T-helper 1 cell treated with Interleukin-12 subunit alpha and Interleukin-12 subunit beta and Interleukin-4 antibody, amounts not matched to agents 30 μg/mL and 1 μg/mL, for 36 hours (primary cell): ENCODE measurements around the gene ZNF214.
"Not testable (repeated sequence)": the region's sequence is repeated elsewhere in the genome, so short reads cannot be mapped to it uniquely, and the experiment has no call there.

Experiments
- H3K27ac Mint-ChIP-seq: one replicate; pipeline ENCODE4 v1.8.0; 2021; ENCODE audit warnings: mild to moderate bottlenecking, mixed read lengths
- H3K27me3 Mint-ChIP-seq: one replicate; pipeline ENCODE4 v1.8.0; 2021; ENCODE audit warnings: low read depth, mixed read lengths
- H3K36me3 Mint-ChIP-seq: one replicate; pipeline ENCODE4 v1.8.0; 2021; ENCODE audit warnings: low read depth, mixed read lengths
- H3K4me1 Mint-ChIP-seq: one replicate; pipeline ENCODE4 v1.8.0; 2021; ENCODE audit warnings: low read depth, mixed read lengths
- H3K4me3 Mint-ChIP-seq: one replicate; pipeline ENCODE4 v1.8.0; 2021; ENCODE audit warnings: mild to moderate bottlenecking, moderate library complexity, mixed read lengths
- H3K9me3 Mint-ChIP-seq: one replicate; pipeline ENCODE4 v1.8.0; 2021; ENCODE audit warnings: mixed read lengths

Gene ZNF214

DNA sequence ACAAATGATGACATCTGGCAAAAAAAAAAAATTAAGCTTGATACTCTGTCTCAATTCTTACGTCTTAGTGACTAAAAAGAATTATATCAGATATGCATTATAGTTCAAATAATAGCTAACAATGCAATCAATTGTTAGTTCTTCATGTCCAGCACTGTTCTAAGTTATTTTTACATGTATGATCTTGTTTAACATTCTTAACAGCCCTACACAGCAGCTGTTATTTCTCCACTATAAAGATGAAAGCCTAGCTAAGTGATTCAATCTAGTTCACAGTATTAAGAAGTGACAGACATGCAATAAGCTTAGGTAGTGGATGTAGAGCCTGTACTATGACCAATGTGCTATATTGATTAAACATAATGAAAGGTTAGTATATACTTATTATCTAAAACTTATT is 4.1 kb downstream of the ZNF214 start:
- peaks cover 3% of the 10 kb centered on the region for H3K4me1 Mint-ChIP-seq
- no peaks in the 10 kb centered on the region for H3K9me3 Mint-ChIP-seq
- peaks cover 24% of the 10 kb centered on the region for H3K27me3 Mint-ChIP-seq
- no peak overlapping the region for H3K27ac Mint-ChIP-seq
- no peak overlapping the region for H3K4me3 Mint-ChIP-seq
- H3K36me3 Mint-ChIP-seq: no peaks in the 10 kb centered on the region

DNA sequence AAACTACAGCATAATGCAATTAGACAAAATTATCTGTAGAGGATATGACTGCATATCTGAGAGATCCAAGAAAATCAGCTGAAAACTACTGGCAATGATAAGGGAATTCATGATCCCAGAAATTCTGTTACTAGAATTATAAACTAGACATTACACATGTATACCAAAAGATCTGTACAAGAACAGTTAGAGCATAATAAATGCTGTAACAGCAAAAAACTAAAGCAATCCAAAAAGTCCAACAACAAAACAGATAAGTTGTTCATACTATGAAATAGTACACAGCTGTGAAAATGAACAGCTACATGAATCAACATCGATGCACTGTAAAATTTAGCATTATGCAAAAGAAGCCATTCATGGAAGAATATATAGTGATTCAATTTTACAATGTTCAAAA is 6.0 kb downstream of the ZNF214 start:
- no peaks in the 10 kb centered on the region for H3K4me1 Mint-ChIP-seq
- H3K9me3 Mint-ChIP-seq: no peaks in the 10 kb centered on the region
- no peak overlapping the region for H3K27ac Mint-ChIP-seq
- peaks cover 9% of the 10 kb centered on the region for H3K27me3 Mint-ChIP-seq
- H3K36me3 Mint-ChIP-seq: no peaks in the 10 kb centered on the region
- H3K4me3 Mint-ChIP-seq: no peak overlapping the region

DNA sequence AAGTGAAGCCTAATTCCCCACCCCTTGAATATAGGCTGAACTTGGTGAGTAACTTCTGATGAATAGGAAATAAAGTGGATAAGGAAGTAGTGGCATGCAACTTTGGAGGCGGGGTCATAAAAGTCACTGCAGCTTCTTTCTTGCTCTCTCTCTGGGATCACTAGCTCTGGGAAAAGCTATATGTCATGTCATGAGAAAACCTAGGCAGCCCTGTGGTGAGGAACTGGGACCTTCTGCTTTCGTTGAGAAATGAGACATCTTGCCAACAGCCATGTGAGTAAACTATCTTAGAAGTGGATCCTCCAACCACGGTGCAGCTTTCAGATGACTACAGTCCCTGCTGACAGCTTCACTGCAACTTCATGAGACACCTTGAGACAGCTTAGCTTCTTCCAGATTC is 15.7 kb downstream of the ZNF214 start:
- H3K9me3 Mint-ChIP-seq: no peaks in the 10 kb centered on the region
- no peak overlapping the region for H3K27ac Mint-ChIP-seq
- peaks cover 4% of the 10 kb centered on the region for H3K27me3 Mint-ChIP-seq
- H3K4me3 Mint-ChIP-seq: no peak overlapping the region
- no peaks in the 10 kb centered on the region for H3K36me3 Mint-ChIP-seq
- no peaks in the 10 kb centered on the region for H3K4me1 Mint-ChIP-seq

DNA sequence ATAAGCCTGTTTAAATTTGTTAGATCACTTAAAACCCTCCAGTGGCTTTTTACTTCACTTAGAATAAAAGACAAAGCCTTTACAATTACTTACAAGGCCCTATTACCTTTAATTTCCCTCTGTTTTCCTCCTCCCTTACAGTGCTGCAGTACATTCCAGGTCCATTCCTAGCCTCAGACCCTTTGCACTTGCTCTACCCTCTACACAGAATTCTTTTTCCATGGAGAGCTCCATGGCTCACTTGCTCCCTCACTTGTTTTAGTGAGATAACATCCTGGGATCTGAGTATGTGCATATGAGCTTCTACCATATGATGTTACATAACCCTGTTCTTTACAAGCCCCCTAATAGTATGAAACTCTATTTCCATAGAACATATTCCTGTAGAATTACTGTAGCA is 24.4 kb downstream of the ZNF214 start:
- Mint-ChIP-seq H3K27ac (no peak overlapping the region), H3K9me3 (no peaks in the 10 kb centered on the region), H3K4me1 (no peaks in the 10 kb centered on the region), H3K4me3 (no peak overlapping the region), H3K36me3 (no peaks in the 10 kb centered on the region), H3K27me3 (no peaks in the 10 kb centered on the region)

DNA sequence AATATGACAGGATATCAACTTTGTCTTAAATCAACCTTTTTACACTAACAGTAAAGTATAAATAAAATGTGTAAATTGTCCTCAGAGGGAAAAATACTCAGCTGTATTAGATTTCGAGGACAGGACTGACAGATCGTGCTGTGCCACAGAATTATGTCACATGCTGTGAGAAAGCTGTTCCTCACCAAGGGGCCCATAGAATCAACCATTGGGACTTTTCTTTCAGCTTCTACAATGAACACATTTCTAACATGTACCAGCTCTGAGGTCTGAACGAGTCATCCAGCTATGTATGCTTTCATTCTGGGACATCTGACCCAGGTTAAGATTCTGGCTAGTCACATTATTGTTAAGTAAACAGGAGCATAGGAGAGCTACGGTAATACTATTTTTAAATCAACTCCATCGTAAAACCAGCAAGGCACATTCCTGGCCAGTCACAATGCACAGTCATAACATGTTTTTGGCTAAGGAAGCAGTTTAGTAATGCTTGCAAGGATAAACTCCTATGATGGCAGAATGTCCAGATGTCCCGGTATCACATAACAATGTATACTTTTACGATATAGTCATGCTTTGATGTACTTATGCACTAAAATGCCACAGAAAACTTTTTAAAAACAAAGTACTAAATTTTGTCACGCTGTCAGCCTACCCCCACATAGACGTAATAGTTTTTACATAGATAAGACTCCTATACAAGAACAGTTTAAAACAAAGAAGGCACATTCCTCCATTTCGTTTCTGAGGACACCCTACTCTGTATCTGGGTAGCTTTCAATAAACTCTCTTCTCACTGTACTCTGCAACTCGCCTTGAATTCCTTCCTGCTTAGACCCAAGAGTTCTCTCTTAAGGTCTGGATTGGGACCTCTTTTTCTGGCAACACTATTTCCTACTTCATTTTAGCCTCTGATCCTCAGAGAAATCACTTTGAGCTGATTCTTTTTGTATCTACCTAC is 27.4 kb downstream of the ZNF214 start:
- no peaks in the 10 kb centered on the region for H3K27me3 Mint-ChIP-seq
- H3K36me3 Mint-ChIP-seq: no peaks in the 10 kb centered on the region
- no peaks in the 10 kb centered on the region for H3K9me3 Mint-ChIP-seq
- no peaks in the 10 kb centered on the region for H3K4me1 Mint-ChIP-seq
- no peak overlapping the region for H3K27ac Mint-ChIP-seq
- no peak overlapping the region for H3K4me3 Mint-ChIP-seq

DNA sequence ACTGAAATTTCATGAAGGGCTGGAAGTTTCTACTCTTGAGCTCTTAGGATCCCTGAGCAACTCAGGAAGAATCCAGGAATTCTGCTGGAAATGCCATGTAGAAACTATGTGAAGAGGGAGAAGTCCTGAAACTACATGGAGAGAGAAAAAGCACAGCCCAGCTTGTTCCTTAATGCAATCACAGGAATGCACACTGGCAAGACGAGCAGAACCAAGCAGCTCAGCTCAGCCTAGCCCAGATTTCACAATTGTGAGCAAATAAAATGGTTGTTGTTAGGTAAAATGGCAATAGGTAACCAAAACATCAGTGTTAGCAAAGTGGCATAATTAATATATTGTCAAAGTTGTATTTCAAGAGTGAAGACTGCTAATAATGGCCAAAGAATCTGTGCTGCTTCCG is 28.1 kb downstream of the ZNF214 start:
- H3K27ac Mint-ChIP-seq: no peak overlapping the region
- H3K27me3 Mint-ChIP-seq: no peaks in the 10 kb centered on the region
- H3K36me3 Mint-ChIP-seq: no peaks in the 10 kb centered on the region
- H3K9me3 Mint-ChIP-seq: no peaks in the 10 kb centered on the region
- H3K4me3 Mint-ChIP-seq: no peak overlapping the region
- no peaks in the 10 kb centered on the region for H3K4me1 Mint-ChIP-seq

DNA sequence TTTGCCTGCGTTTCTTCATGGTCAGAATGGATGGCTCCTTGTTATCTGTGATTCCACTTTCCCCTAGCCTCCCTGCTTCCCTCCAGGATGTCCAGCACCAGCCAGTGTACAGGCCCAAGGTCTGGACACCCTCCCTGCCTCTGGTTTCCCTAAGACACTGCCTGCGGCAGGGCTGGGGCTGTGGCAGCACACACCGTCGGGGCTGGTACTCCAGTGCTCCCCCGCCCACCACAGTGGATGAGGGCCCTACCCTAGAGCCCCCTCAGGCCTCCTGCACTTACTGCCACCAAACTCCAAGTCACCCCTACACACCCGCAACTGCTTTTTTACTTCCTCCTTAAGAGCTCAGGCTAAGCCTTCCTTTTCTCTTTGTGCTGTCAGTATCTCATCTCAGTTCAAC is 28.9 kb downstream of the ZNF214 start:
- no peak overlapping the region for H3K27ac Mint-ChIP-seq
- no peaks in the 10 kb centered on the region for H3K27me3 Mint-ChIP-seq
- no peaks in the 10 kb centered on the region for H3K36me3 Mint-ChIP-seq
- no peak overlapping the region for H3K4me3 Mint-ChIP-seq
- H3K9me3 Mint-ChIP-seq: no peaks in the 10 kb centered on the region
- no peaks in the 10 kb centered on the region for H3K4me1 Mint-ChIP-seq

DNA sequence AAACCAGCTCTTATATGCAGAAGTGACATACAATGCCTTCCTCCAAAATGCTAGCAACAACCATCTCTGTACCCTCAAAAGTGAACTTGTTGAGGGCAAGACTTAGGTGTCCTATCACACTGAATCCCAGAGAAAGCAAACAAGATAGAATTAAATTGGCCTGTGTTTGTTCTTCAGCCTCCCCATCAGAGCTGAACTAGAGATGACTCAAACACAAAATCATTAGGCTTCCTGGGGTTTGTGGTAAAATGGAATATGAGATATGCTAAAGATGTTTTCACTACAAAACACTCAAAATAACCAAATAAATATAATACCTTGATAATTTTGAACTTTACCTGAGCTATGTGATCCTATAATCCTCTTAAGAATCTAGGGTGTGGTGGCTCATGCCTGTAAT is 31.6 kb downstream of the ZNF214 start:
- Mint-ChIP-seq H3K4me3 (no peak overlapping the region), H3K9me3 (no peaks in the 10 kb centered on the region), H3K4me1 (no peaks in the 10 kb centered on the region), H3K27me3 (no peaks in the 10 kb centered on the region), H3K36me3 (no peaks in the 10 kb centered on the region), H3K27ac (no peak overlapping the region)

DNA sequence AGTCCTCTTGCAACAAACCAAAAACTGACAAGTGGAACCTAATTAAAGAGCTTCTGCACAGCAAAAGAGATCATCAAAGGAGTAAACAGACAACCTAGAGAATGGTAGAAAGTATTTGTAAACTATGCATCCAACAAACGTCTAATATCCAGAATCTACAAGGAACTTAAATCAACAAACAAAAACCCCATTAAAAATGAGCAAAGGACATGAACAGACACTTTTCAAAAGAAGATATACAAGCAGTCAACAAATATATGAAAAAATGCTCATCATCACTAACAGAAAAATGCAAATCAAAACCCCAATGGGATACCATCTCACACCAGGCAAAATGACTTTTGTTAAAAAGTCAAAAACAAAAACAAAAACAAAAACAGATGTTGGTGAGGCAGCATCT is 33.7 kb downstream of the ZNF214 start:
- Mint-ChIP-seq H3K4me1 (no peaks in the 10 kb centered on the region), H3K27me3 (no peaks in the 10 kb centered on the region), H3K4me3 (no peak overlapping the region), H3K36me3 (no peaks in the 10 kb centered on the region), H3K9me3 (no peaks in the 10 kb centered on the region), H3K27ac (no peak overlapping the region)

DNA sequence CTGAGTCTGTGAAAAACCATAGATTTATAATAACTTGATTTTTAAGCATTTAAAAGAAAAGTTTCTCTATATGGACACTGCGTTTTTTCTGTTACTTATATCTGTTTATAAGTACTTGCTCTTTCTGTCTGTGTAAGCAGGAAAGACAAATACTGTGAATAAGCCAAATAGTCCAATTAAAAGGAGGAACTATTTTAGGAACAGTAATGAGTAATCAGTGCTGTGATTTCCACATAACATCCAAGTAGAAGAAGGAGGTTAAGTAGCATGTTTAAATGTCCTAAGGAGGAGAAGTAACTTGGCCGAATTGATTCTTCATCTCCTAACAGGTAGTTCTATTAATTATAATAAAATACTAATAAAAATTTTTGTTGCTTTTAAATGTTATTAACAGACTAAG is 40.8 kb downstream of the ZNF214 start:
- Mint-ChIP-seq H3K27me3 (no peaks in the 10 kb centered on the region), H3K4me1 (no peaks in the 10 kb centered on the region), H3K4me3 (no peak overlapping the region), H3K9me3 (no peaks in the 10 kb centered on the region), H3K36me3 (no peaks in the 10 kb centered on the region), H3K27ac (no peak overlapping the region)

DNA sequence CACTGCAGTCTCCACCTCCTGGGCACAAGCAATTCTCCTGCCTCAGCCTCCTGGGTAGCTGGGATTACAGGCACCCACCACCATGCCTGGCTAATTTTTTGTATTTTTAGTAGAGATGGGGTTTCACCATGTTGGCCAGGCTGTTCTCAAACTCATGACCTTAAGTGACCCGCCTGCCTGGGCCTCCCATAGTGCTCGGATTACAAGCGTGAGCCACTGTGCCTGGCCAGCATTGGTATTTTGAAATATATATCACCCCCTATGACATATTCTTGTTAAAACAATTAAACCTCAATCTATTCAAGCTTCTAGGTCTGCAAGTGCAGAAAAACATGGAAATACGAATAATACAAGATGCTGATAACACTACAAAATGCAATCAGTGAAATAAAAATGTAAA is 50.3 kb downstream of the ZNF214 start:
- not testable (repeated sequence) for H3K4me1 Mint-ChIP-seq, H3K4me3 Mint-ChIP-seq, H3K27me3 Mint-ChIP-seq, H3K9me3 Mint-ChIP-seq, H3K27ac Mint-ChIP-seq, H3K36me3 Mint-ChIP-seq

DNA sequence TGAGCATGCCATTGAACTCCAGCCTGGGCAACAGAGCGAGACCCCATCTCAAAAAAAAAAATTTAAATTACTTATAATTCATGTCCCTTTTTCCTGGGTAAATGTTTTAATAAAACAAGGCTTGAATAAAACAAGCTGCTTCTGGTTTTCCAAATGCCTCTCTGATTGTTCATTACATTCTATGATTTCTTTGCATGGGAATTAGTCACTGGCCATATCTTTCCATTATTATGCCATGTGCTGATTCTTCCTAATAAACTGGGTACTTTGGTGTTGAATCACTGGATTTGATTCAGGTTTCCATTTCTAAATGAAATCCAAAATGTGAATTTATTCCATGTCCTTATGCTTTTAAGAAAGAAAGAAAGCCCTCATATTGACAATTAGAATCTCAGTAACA is 51.3 kb downstream of the ZNF214 start:
- H3K4me1 Mint-ChIP-seq: no peaks in the 10 kb centered on the region
- H3K27me3 Mint-ChIP-seq: no peaks in the 10 kb centered on the region
- no peak overlapping the region for H3K27ac Mint-ChIP-seq
- peaks cover 9% of the 10 kb centered on the region for H3K9me3 Mint-ChIP-seq
- no peaks in the 10 kb centered on the region for H3K36me3 Mint-ChIP-seq
- no peak overlapping the region for H3K4me3 Mint-ChIP-seq

DNA sequence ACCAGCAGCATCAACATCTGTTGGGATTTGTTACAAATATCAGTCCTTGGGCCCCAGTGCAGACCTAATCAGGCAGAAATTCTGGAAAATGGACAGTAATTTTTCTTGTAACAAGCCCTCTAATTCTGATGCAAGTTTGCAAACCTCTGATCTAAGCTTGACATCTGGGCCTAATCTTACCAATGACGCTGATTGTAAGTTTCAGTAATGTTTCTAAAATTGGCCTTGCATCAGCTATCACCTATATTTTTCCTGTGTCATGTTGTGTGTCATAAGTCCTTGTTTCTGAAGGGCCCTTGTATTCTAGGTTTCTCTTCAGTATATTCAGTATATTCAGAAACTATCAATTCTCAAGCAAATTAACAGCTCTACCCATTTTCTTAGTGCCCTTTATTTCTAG is 57.5 kb downstream of the ZNF214 start:
- Mint-ChIP-seq H3K36me3 (no peaks in the 10 kb centered on the region), H3K4me1 (no peaks in the 10 kb centered on the region), H3K27ac (no peak overlapping the region), H3K27me3 (no peaks in the 10 kb centered on the region), H3K9me3 (peaks cover 4% of the 10 kb centered on the region), H3K4me3 (no peak overlapping the region)

DNA sequence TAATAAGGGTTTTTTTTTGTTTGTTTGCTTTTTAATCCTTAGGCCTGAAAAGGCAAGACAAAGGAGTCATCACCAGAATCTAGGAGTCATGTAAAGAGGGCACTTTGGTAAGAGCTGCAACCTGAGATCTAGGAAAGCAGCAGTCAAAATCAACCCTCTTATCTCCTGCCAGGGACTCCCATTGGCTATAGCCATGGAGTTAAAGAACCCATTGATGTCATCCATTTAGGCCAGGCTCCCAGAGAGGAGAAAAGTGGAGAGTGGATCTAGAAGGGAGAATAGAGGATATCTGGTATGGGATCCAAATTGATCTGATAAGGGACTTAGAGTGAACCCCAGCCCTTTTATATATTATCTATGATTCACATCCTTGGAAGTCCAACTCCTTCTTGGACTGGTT is 58.0 kb downstream of the ZNF214 start:
- H3K27ac Mint-ChIP-seq: no peak overlapping the region
- H3K36me3 Mint-ChIP-seq: no peaks in the 10 kb centered on the region
- H3K27me3 Mint-ChIP-seq: no peaks in the 10 kb centered on the region
- H3K9me3 Mint-ChIP-seq: no peaks in the 10 kb centered on the region
- H3K4me3 Mint-ChIP-seq: no peak overlapping the region
- H3K4me1 Mint-ChIP-seq: no peaks in the 10 kb centered on the region

DNA sequence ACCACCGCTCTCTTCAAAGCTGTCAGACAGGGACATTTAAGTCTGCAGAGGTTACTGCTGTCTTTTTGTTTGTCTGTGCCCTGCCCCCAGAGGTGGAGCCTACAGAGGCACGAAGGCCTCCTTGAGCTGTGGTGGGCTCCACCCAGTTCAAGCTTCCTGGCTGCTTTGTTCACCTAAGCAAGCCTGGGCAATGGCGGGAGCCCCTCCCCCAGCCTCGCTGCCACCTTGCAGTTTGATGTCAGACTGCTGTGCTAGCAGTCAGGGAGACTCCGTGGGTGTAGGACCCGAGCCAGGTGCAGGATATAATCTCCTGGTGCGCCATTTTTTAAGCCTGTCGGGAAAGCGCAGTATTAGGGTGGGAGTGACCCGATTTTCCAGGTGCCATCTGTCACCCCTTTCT is 65.9 kb downstream of the ZNF214 start:
- H3K4me3 Mint-ChIP-seq, H3K36me3 Mint-ChIP-seq, H3K27me3 Mint-ChIP-seq, H3K27ac Mint-ChIP-seq, H3K9me3 Mint-ChIP-seq, H3K4me1 Mint-ChIP-seq: not testable (repeated sequence)
